ENCODE measurements around the gene GSTCD.

DNA sequence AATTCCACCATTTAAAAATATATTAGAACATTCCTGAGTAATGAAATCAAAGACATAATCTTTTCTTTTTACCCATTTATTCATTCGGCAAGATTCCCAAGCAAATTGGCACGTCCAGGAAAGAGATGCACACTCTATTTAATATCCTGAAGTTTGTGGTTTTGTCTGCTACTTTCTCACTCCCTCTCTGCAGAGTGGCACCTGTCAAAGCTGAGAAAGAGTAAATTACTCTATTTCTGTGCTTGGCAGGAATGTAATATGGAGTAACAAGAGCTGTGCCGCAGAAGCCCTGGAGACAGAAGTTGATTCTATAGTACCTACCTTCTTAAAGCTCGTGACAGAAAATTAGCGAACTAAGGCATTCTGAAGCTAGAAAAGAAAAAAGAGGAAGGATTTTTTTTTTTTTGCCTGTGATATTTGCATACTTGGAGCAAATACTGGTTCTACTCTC is 5.5 kb downstream of the GSTCD start:
- TF ChIP-seq, protein P1, sequence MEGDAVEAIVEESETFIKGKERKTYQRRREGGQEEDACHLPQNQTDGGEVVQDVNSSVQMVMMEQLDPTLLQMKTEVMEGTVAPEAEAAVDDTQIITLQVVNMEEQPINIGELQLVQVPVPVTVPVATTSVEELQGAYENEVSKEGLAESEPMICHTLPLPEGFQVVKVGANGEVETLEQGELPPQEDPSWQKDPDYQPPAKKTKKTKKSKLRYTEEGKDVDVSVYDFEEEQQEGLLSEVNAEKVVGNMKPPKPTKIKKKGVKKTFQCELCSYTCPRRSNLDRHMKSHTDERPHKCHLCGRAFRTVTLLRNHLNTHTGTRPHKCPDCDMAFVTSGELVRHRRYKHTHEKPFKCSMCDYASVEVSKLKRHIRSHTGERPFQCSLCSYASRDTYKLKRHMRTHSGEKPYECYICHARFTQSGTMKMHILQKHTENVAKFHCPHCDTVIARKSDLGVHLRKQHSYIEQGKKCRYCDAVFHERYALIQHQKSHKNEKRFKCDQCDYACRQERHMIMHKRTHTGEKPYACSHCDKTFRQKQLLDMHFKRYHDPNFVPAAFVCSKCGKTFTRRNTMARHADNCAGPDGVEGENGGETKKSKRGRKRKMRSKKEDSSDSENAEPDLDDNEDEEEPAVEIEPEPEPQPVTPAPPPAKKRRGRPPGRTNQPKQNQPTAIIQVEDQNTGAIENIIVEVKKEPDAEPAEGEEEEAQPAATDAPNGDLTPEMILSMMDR (IDR thresholded peaks at IDR 0.05 in 2 of 3, conservative IDR thresholded peaks at IDR 0.05 in 1 of 3; ENCODE audit: insufficient read depth in 2 of 3, low read depth in 1 of 3, low read length in 3 of 3), result no peak
- TF ChIP-seq, protein P2, sequence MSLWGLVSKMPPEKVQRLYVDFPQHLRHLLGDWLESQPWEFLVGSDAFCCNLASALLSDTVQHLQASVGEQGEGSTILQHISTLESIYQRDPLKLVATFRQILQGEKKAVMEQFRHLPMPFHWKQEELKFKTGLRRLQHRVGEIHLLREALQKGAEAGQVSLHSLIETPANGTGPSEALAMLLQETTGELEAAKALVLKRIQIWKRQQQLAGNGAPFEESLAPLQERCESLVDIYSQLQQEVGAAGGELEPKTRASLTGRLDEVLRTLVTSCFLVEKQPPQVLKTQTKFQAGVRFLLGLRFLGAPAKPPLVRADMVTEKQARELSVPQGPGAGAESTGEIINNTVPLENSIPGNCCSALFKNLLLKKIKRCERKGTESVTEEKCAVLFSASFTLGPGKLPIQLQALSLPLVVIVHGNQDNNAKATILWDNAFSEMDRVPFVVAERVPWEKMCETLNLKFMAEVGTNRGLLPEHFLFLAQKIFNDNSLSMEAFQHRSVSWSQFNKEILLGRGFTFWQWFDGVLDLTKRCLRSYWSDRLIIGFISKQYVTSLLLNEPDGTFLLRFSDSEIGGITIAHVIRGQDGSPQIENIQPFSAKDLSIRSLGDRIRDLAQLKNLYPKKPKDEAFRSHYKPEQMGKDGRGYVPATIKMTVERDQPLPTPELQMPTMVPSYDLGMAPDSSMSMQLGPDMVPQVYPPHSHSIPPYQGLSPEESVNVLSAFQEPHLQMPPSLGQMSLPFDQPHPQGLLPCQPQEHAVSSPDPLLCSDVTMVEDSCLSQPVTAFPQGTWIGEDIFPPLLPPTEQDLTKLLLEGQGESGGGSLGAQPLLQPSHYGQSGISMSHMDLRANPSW (CRISPR knock-in tag; IDR thresholded peaks at IDR 0.05), result no peak
- no peak for TF ChIP-seq CHD4 (IDR thresholded peaks at IDR 0.05; ENCODE audit: insufficient read depth, insufficient replicate concordance, low read depth, low read length, poor library complexity, severe bottlenecking)
- no peak for TF ChIP-seq FUS (optimal IDR thresholded peaks at IDR 0.05; ENCODE audit: low read depth, low read length)
- TF ChIP-seq SP1 (CRISPR knock-in tag; IDR thresholded peaks at IDR 0.05), result no peak
- TF ChIP-seq HNRNPL (IDR thresholded peaks at IDR 0.05; ENCODE audit: low read depth, low read length), result no peak
- no peak for TF ChIP-seq EZH2 (IDR thresholded peaks at IDR 0.05; ENCODE audit: borderline replicate concordance, low read depth, low read length)
- no peak for TF ChIP-seq ZFP36 (IDR thresholded peaks at IDR 0.05; ENCODE audit: low read depth, low read length, partially characterized antibody)
